Loucy (cell line): ENCODE results near the gene IGSF5.

Experiments used
- EZH2phosphoT487 ChIP-seq: fragments of 200-600 bp; IDR thresholded peaks from 2 replicates; pipeline ENCODE4 v1.6.1; 2018; ENCODE audit warnings: antibody characterized with exemption, mild to moderate bottlenecking, moderate library complexity, borderline replicate concordance
- TF ChIP-seq, protein P1 (sequence below): fragments of 200-600 bp; sonication (generic); conservative IDR thresholded peaks from 2 replicates; pipeline ENCODE4 v1.5.1; 2014; ENCODE audit warnings: mild to moderate bottlenecking, antibody characterized with exemption, low read length

DNA sequence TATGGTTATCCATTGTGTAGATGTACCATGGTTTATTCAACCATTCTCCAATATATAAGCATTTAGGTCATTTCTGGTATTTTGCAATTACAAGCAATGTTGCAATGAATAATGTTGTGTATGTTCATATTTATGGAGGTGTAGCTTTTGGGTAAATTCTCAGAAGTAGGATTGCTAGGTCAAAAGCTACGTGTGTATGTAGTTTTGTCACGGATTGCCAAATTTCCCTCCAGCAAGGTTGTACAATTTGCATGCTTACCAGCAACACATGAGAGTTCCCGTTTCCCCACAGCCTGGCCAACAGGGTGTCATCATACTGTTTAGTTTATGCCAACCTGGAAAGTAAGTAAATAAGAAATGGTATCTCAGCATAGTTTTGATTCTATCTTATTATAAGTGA is 36.3 kb downstream of the IGSF5 start:
- TF ChIP-seq, protein P1, sequence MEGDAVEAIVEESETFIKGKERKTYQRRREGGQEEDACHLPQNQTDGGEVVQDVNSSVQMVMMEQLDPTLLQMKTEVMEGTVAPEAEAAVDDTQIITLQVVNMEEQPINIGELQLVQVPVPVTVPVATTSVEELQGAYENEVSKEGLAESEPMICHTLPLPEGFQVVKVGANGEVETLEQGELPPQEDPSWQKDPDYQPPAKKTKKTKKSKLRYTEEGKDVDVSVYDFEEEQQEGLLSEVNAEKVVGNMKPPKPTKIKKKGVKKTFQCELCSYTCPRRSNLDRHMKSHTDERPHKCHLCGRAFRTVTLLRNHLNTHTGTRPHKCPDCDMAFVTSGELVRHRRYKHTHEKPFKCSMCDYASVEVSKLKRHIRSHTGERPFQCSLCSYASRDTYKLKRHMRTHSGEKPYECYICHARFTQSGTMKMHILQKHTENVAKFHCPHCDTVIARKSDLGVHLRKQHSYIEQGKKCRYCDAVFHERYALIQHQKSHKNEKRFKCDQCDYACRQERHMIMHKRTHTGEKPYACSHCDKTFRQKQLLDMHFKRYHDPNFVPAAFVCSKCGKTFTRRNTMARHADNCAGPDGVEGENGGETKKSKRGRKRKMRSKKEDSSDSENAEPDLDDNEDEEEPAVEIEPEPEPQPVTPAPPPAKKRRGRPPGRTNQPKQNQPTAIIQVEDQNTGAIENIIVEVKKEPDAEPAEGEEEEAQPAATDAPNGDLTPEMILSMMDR = no peak
- no peak for TF ChIP-seq EZH2phosphoT487
